ENCODE data around the gene ZRANB1. TPM values are rescaled to one million over a fixed set of nuclear protein-coding genes. Genes with fewer than 3 reads are reported as not detected.

ZRANB1 gene
- total RNA-seq, 1 donor from 2014 or later = 28.9 TPM

GRCh38 chr10:124991835-124992234, 49.9 kb downstream of the ZRANB1 start:
- Mint-ChIP-seq H3K27ac (ENCODE audit: unreplicated experiment) (no peak overlapping the region), H3K27me3 (ENCODE audit: unreplicated experiment) (peaks cover 16% of the 10 kb centered on the region), H3K36me3 (ENCODE audit: unreplicated experiment) (no peaks in the 10 kb centered on the region), H3K4me3 (ENCODE audit: unreplicated experiment) (no peak overlapping the region), H3K4me1 (ENCODE audit: low read depth, unreplicated experiment) (no peaks in the 10 kb centered on the region), H3K9me3 (ENCODE audit: unreplicated experiment) (peaks cover 11% of the 10 kb centered on the region)
- TF ChIP-seq, protein P1, sequence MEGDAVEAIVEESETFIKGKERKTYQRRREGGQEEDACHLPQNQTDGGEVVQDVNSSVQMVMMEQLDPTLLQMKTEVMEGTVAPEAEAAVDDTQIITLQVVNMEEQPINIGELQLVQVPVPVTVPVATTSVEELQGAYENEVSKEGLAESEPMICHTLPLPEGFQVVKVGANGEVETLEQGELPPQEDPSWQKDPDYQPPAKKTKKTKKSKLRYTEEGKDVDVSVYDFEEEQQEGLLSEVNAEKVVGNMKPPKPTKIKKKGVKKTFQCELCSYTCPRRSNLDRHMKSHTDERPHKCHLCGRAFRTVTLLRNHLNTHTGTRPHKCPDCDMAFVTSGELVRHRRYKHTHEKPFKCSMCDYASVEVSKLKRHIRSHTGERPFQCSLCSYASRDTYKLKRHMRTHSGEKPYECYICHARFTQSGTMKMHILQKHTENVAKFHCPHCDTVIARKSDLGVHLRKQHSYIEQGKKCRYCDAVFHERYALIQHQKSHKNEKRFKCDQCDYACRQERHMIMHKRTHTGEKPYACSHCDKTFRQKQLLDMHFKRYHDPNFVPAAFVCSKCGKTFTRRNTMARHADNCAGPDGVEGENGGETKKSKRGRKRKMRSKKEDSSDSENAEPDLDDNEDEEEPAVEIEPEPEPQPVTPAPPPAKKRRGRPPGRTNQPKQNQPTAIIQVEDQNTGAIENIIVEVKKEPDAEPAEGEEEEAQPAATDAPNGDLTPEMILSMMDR (IDR thresholded peaks at IDR 0.05; ENCODE audit: partially characterized antibody, unreplicated experiment) = no peak
- DNase-seq = no peak

DNA sequence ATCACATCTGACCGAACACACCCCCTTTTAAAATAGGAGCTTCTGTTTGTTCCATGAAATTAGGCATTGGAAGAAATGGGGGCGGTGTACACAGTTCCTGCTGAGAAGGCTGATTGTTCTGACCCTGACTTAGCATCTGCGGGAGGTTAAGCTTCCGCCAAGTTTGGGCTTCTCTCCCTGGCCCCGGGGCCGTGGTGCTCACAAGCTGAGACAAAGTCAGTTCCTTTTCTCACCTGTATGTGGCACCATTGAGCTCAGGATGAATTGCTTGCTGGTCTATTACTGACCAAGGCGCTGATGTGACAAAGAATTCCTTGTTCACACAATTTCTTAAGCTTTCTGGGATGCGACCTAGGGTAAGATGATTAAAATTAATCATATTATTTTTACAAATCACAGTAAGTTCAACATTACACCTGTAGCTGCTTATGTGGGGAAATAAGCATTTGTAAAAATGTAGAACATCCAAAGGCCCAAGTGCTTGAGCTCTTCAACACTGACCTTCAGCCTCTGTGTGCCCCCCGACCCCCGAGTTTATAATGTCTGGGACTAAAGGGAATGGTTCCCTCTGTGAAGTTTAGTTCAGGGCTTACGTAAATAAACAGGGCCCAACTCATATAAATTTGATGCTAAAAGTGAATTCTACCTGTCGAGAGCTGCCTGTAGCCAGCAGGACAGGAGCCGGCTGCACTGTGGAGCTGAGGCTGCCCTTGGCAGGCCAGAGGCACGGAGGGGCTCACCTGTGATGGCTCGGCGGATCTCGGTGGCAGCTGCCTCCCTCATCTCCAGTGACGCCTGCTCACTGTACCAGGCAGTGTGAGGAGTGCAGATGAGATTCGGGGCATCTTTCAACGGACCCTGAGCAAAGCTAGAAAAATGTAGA, 50.8 kb downstream of the ZRANB1 start:
- peak; percentile 58 for DNase-seq
- TF ChIP-seq, protein P1 (IDR thresholded peaks at IDR 0.05; ENCODE audit: partially characterized antibody, unreplicated experiment) = peak; percentile 73
- H3K27me3 Mint-ChIP-seq (ENCODE audit: unreplicated experiment) = peaks cover 20% of the 10 kb centered on the region
- no peak overlapping the region for H3K4me3 Mint-ChIP-seq (ENCODE audit: unreplicated experiment)
- no peaks in the 10 kb centered on the region for H3K4me1 Mint-ChIP-seq (ENCODE audit: low read depth, unreplicated experiment)
- H3K9me3 Mint-ChIP-seq (ENCODE audit: unreplicated experiment) = peaks cover 14% of the 10 kb centered on the region
- no peaks in the 10 kb centered on the region for H3K36me3 Mint-ChIP-seq (ENCODE audit: unreplicated experiment)
- peak overlapping the region; percentile 77 for H3K27ac Mint-ChIP-seq (ENCODE audit: unreplicated experiment)

DNA sequence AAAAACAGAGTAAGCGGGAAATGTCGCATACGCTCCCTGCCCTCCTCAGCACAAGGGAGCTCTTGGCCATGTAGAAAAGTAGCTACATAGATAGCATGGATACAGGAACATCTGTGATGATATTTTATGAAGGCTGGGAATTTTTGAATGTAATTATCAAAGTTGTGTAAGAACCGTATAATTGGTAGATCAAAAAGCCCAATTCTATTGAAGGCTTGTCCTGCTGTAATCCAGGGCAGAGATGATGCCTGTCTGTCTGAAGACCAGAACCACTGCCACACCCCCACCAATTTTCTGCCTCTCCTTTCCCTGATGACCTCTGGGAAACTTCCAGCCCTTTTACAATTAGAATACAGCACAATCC, 51.4 kb downstream of the ZRANB1 start:
- H3K36me3 Mint-ChIP-seq (ENCODE audit: unreplicated experiment) = no peaks in the 10 kb centered on the region
- DNase-seq = no peak
- H3K27me3 Mint-ChIP-seq (ENCODE audit: unreplicated experiment) = peaks cover 22% of the 10 kb centered on the region
- H3K27ac Mint-ChIP-seq (ENCODE audit: unreplicated experiment) = peak overlapping the region; percentile 77
- H3K4me1 Mint-ChIP-seq (ENCODE audit: low read depth, unreplicated experiment) = no peaks in the 10 kb centered on the region
- no peak overlapping the region for H3K4me3 Mint-ChIP-seq (ENCODE audit: unreplicated experiment)
- peaks cover 16% of the 10 kb centered on the region for H3K9me3 Mint-ChIP-seq (ENCODE audit: unreplicated experiment)
- TF ChIP-seq, protein P1 (IDR thresholded peaks at IDR 0.05; ENCODE audit: partially characterized antibody, unreplicated experiment) = no peak

DNA sequence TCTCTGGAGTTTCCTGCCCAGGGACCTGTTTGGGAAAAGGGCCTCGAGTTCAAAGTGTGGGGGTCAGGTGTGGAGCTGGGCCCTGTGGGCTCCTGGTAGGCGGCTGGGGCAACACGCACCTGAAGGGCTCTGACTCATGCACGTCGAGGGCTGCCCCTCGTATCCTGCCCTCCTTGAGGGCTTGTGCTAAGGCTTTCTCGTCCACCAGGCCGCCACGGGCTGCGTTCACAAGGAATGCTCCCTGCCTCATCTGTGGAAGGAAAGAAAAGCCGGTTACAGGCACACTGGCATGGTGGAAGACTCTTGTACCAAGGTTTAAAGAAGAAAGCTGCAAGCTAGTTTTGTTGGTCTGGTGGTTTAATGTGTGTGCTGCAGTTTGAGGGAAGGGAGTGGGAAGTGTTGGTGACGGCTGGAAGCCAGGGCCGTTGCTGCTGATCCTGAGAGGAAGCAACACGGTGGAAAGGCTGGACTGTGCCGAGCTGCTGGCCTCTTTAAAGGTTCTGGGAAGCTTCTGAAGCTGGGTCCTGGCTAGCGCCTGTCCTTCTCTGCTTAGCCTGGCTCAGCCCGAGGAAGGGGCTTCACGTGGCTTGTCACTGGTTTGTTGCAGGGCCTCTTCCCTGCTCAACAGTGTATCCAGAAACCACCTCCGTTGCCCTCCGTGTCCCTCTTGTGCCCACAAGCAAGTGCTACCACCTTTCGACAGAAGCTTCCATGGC, 52.0 kb downstream of the ZRANB1 start:
- DNase-seq = no peak
- Mint-ChIP-seq H3K27ac (ENCODE audit: unreplicated experiment) (no peak overlapping the region), H3K4me1 (ENCODE audit: low read depth, unreplicated experiment) (no peaks in the 10 kb centered on the region), H3K4me3 (ENCODE audit: unreplicated experiment) (no peak overlapping the region), H3K27me3 (ENCODE audit: unreplicated experiment) (peaks cover 22% of the 10 kb centered on the region), H3K9me3 (ENCODE audit: unreplicated experiment) (peaks cover 16% of the 10 kb centered on the region), H3K36me3 (ENCODE audit: unreplicated experiment) (no peaks in the 10 kb centered on the region)
- TF ChIP-seq, protein P1 (IDR thresholded peaks at IDR 0.05; ENCODE audit: partially characterized antibody, unreplicated experiment) = no peak
